ENCODE data around the gene RXRA. TPM values are rescaled to one million over a fixed set of nuclear protein-coding genes. Genes with fewer than 3 reads are reported as not detected.

The RXRA gene
- polyA plus RNA-seq, 1 of the 3 experiments (the other 2 are of a cell fraction): 7.6 TPM

DNA sequence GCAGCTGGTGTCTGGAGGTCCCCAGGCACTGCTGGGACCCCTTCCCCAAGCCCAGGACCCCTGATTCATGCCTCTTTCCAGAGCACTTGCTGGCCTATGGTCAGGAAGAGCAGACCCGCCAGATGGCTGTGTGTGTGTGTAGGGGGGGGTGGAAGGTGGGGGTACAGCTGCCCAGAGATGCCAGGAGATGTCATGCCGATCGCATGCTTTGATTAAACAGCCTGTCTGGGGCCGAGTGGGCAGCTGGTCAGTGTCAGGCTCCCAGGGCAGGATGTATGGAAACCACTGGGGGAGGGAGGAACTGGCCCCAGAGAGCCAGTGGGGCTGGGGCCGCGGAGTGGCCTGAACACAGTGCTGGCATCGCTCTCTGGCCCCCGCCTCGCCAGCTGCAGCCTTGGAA is 23.7 kb downstream of the RXRA start (continued):
- TF ChIP-seq, protein P1, sequence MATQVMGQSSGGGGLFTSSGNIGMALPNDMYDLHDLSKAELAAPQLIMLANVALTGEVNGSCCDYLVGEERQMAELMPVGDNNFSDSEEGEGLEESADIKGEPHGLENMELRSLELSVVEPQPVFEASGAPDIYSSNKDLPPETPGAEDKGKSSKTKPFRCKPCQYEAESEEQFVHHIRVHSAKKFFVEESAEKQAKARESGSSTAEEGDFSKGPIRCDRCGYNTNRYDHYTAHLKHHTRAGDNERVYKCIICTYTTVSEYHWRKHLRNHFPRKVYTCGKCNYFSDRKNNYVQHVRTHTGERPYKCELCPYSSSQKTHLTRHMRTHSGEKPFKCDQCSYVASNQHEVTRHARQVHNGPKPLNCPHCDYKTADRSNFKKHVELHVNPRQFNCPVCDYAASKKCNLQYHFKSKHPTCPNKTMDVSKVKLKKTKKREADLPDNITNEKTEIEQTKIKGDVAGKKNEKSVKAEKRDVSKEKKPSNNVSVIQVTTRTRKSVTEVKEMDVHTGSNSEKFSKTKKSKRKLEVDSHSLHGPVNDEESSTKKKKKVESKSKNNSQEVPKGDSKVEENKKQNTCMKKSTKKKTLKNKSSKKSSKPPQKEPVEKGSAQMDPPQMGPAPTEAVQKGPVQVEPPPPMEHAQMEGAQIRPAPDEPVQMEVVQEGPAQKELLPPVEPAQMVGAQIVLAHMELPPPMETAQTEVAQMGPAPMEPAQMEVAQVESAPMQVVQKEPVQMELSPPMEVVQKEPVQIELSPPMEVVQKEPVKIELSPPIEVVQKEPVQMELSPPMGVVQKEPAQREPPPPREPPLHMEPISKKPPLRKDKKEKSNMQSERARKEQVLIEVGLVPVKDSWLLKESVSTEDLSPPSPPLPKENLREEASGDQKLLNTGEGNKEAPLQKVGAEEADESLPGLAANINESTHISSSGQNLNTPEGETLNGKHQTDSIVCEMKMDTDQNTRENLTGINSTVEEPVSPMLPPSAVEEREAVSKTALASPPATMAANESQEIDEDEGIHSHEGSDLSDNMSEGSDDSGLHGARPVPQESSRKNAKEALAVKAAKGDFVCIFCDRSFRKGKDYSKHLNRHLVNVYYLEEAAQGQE (IDR thresholded peaks at IDR 0.05; ENCODE audit: low read depth, low read length): no peak
- peak; percentile 52 to 99; a peak in 3 of 4 replicates for TF ChIP-seq EP300 (IDR thresholded peaks at IDR 0.05; ENCODE audit: borderline replicate concordance in 1 of 2, low read depth in 1 of 2, low read length in 1 of 2)
- TF ChIP-seq FOXM1 (IDR thresholded peaks at IDR 0.05; ENCODE audit: low read depth): no peak
- no peak for TF ChIP-seq ELF1 (IDR thresholded peaks at IDR 0.05)
- TF ChIP-seq YY1 (IDR thresholded peaks at IDR 0.05; ENCODE audit: low read depth): no peak
- peak; percentile 36; the same call in 1 of the 2 replicates for TF ChIP-seq NFIC (IDR thresholded peaks at IDR 0.05; ENCODE audit: borderline replicate concordance)
- no peak for TF ChIP-seq JUND (IDR thresholded peaks at IDR 0.05)
- TF ChIP-seq MXI1 (IDR thresholded peaks at IDR 0.05; ENCODE audit: low read depth, low read length): peak; percentile 82; the same call in 1 of the 2 replicates
- TF ChIP-seq, protein P2, sequence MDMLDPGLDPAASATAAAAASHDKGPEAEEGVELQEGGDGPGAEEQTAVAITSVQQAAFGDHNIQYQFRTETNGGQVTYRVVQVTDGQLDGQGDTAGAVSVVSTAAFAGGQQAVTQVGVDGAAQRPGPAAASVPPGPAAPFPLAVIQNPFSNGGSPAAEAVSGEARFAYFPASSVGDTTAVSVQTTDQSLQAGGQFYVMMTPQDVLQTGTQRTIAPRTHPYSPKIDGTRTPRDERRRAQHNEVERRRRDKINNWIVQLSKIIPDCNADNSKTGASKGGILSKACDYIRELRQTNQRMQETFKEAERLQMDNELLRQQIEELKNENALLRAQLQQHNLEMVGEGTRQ (IDR thresholded peaks at IDR 0.05; ENCODE audit: borderline replicate concordance, low read depth, low read length): no peak
- peak; percentile 100 for TF ChIP-seq GATA2 (CRISPR knock-in tag; IDR thresholded peaks at IDR 0.05)
- TF ChIP-seq, protein P3, sequence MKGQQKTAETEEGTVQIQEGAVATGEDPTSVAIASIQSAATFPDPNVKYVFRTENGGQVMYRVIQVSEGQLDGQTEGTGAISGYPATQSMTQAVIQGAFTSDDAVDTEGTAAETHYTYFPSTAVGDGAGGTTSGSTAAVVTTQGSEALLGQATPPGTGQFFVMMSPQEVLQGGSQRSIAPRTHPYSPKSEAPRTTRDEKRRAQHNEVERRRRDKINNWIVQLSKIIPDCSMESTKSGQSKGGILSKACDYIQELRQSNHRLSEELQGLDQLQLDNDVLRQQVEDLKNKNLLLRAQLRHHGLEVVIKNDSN (IDR thresholded peaks at IDR 0.05; ENCODE audit: borderline replicate concordance, low read depth): no peak
- peak; percentile 15; the same call in 1 of the 2 replicates for TF ChIP-seq SMC3 (IDR thresholded peaks at IDR 0.05; ENCODE audit: low read depth, low read length)
- peak; percentile 96 for TF ChIP-seq FOXJ3 (CRISPR knock-in tag; IDR thresholded peaks at IDR 0.05)
- peak; percentile 34 for TF ChIP-seq RAD21 (IDR thresholded peaks at IDR 0.05; ENCODE audit: low read length)
- TF ChIP-seq TCF12 (IDR thresholded peaks at IDR 0.05): peak; percentile 90
- no peak for TF ChIP-seq GABPA (IDR thresholded peaks at IDR 0.05; ENCODE audit: low read depth)
- 0 out of 2 replicates have a peak, but pooled peaks have one; percentile 37 for TF ChIP-seq SIN3A (IDR thresholded peaks at IDR 0.05; ENCODE audit: borderline replicate concordance, low read depth, low read length)
- peak; percentile 94 for TF ChIP-seq CHD2 (IDR thresholded peaks at IDR 0.05; ENCODE audit: low read length, partially characterized antibody)
- TF ChIP-seq, protein P4, sequence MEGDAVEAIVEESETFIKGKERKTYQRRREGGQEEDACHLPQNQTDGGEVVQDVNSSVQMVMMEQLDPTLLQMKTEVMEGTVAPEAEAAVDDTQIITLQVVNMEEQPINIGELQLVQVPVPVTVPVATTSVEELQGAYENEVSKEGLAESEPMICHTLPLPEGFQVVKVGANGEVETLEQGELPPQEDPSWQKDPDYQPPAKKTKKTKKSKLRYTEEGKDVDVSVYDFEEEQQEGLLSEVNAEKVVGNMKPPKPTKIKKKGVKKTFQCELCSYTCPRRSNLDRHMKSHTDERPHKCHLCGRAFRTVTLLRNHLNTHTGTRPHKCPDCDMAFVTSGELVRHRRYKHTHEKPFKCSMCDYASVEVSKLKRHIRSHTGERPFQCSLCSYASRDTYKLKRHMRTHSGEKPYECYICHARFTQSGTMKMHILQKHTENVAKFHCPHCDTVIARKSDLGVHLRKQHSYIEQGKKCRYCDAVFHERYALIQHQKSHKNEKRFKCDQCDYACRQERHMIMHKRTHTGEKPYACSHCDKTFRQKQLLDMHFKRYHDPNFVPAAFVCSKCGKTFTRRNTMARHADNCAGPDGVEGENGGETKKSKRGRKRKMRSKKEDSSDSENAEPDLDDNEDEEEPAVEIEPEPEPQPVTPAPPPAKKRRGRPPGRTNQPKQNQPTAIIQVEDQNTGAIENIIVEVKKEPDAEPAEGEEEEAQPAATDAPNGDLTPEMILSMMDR (IDR thresholded peaks at IDR 0.05): no peak
